CD8-positive, alpha-beta memory T cell (primary cell): ENCODE measurements around the gene IL17C. TPM values are rescaled to one million over a fixed set of nuclear protein-coding genes. Genes with fewer than 3 reads are reported as not detected.

Source experiments
- CTCF ChIA-PET: fragments of 350-600 bp; sonication (Branson Sonifier 250); formaldehyde crosslinking; loops from one replicate; lab custom pipeline; 2021; ENCODE audit warnings: antibody characterized with exemption; lab: Charles Lee
- POLR2A ChIA-PET: fragments of 350-600 bp; sonication (Branson Sonifier 250); formaldehyde crosslinking; loops from one replicate; lab custom pipeline; 2021; ENCODE audit warnings: antibody characterized with exemption; lab: Charles Lee
- DNase-seq, 5 donors: peaks; one replicate each; pipeline versions ENCODE4 v3.0.0 to v3.0.0-alpha.2; 2020 to 2022; ENCODE audit warnings: mixed read lengths in 1 of 5
- H3K27ac ChIP-seq: one replicate; pipeline ENCODE4 v1.7.0; 2013; ENCODE audit warnings: low read depth, mild to moderate bottlenecking, low read length, moderate library complexity
- H3K27me3 ChIP-seq: 2 replicates; pipeline ENCODE4 v1.7.0; 2013; ENCODE audit warnings: low read length, mild to moderate bottlenecking; ENCODE audit not compliant: insufficient read depth, poor library complexity, severe bottlenecking
- H3K36me3 ChIP-seq: 2 replicates; pipeline ENCODE4 v1.7.0; 2013; ENCODE audit warnings: mild to moderate bottlenecking, low read length, moderate library complexity; ENCODE audit not compliant: insufficient read depth
- H3K4me1 ChIP-seq: 2 replicates; pipeline ENCODE4 v1.7.0; 2013; ENCODE audit warnings: mild to moderate bottlenecking, low read length, moderate library complexity; ENCODE audit not compliant: insufficient read depth
- H3K4me3 ChIP-seq: 2 replicates; pipeline ENCODE4 v1.7.0; 2013; ENCODE audit warnings: mild to moderate bottlenecking, low read length
- H3K9me3 ChIP-seq: 2 replicates; pipeline ENCODE4 v1.7.0; 2013; ENCODE audit warnings: mild to moderate bottlenecking, low read length
- H3K27ac Mint-ChIP-seq, 8 donors: one replicate each; pipeline ENCODE4 v1.8.0; 2020 to 2021; ENCODE audit warnings: mixed read lengths in 8 of 8, mild to moderate bottlenecking in 6 of 8, inconsistent platforms in 3 of 8, moderate library complexity in 3 of 8
- H3K27me3 Mint-ChIP-seq, 2 donors: one replicate each; pipeline ENCODE4 v1.8.0; 2020 to 2021; ENCODE audit warnings: mixed read lengths in 2 of 2, mild to moderate bottlenecking in 1 of 2, moderate library complexity in 1 of 2
- H3K36me3 Mint-ChIP-seq, 3 donors: one replicate each; pipeline ENCODE4 v1.8.0; 2020 to 2021; ENCODE audit warnings: mixed read lengths in 3 of 3, inconsistent platforms in 1 of 3, mild to moderate bottlenecking in 1 of 3
- H3K4me1 Mint-ChIP-seq, 3 donors: one replicate each; pipeline ENCODE4 v1.8.0; 2020 to 2021; ENCODE audit warnings: mixed read lengths in 3 of 3, inconsistent platforms in 1 of 3, mild to moderate bottlenecking in 1 of 3
- H3K4me3 Mint-ChIP-seq, 7 donors: one replicate each; pipeline ENCODE4 v1.8.0; 2020 to 2021; ENCODE audit warnings: mixed read lengths in 7 of 7, mild to moderate bottlenecking in 6 of 7, moderate library complexity in 4 of 7, inconsistent platforms in 2 of 7
- H3K9me3 Mint-ChIP-seq, 5 donors: one replicate each; pipeline ENCODE4 v1.8.0; 2020 to 2022; ENCODE audit warnings: mixed read lengths in 5 of 5, mild to moderate bottlenecking in 3 of 5, moderate library complexity in 2 of 5, inconsistent platforms in 1 of 5
- polyA plus RNA-seq: library from polyadenylated mRNA; unstranded; fragments of 300-500 nt; fragmentation: Illumina TruSeq; gene quantifications from one replicate; pipeline ENCODE4 v1.2.3, GENCODE V29; 2021
- total RNA-seq, 2 experiments: library from RNA; stranded (reverse); gene quantifications; one replicate each; pipeline ENCODE4 v1.2.3, GENCODE V29; 2021

IL17C gene
- total and polyA plus RNA-seq, 3 experiments from 2014 or later, result 0.22 TPM; not detected in 2

DNA sequence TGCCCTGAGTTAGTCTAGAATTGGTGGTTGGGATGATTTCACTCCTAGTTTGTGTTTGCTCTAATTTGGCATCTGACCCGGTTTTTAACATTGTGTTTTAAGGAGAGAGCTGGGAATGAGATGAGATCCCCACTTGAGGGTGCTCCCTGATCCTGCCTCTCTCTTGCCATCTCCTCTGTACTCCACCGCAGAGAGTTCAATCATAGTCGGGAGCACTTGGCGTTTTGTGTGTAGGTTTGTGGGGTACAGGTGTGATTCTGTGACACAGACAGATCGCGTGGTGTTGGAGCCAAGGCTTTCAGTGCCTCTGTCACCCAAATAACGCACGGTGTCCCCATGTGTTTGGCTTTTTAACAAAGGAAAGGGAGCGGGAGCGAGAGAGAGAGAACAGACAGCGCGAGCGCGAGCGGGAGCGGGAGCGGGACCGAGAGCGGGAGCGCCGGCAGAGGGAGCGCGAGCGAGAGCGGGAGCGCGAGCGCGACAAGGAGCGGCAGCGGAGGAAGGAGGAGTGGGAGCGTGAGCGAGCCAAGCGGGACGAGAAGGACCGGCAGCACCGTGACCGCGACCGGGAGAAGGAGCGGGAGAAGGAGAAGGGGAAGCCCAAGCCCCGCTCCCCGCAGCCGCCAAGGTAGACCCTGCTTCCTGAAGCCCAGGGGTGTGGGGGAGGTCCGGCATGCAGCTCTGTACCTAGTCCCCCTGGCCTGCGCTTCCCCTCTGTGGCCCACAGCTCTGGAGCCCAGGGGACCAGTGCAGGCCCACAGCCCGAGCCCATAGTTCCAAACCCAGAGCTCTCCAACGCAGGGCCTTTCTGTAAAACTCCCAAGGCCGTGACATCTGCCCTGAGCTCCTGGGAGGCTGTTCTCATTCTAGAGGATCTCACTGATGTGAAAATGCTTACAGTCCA, 27.2 kb upstream of the IL17C start:
- Mint-ChIP-seq H3K4me1 (peaks cover 9 to 23% (median 19%) of the 10 kb centered on the region in 3 donors), H3K9me3 (no peaks in the 10 kb centered on the region), H3K27ac (peak overlapping the region in 5 of 8 donors; percentile 33 to 76 (median 57)), H3K4me3 (peak overlapping the region in 1 of 7 donors; percentile 40), H3K27me3 (no peaks in the 10 kb centered on the region), H3K36me3 (peaks cover 0 to 81% (median 23%) of the 10 kb centered on the region in 3 donors)
- Histone ChIP-seq H3K27me3 (no peaks in the 10 kb centered on the region), H3K27ac (no peak overlapping the region), H3K36me3 (peaks cover 31% of the 10 kb centered on the region), H3K4me1 (no peaks in the 10 kb centered on the region), H3K9me3 (no peaks in the 10 kb centered on the region), H3K4me3 (no peak overlapping the region)
- POLR2A ChIA-PET, result interaction anchor here (1.1 kb wide), 1 partner anchor 8 kb away, joined by 3 read pairs; no protein-coding TSS in a partner anchor
- DNase-seq, result no peak
- CTCF ChIA-PET, result no interaction called here

DNA sequence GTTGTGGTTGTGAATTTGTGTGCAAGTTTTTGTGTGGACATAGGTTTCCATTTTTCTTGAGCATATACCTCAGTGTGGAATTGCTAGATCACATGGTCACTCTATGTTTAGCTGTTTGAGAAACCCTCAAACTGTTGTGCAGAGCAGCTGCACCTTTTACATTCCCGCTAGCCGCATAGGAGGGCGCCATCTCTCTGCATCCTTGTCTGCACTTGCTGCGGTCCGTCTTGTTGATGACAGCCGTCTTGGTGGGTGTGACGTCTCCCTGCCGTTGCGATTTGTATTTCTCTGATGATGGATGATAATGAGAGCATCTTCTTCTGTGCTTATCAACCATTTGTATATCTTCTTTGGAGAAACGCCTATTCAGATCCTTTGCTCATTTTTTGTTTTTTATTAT, 25.1 kb upstream of the IL17C start:
- H3K9me3 Mint-ChIP-seq, result no peaks in the 10 kb centered on the region
- ChIA-PET POLR2A (no interaction called here), CTCF (interaction anchor here (1.3 kb wide), 1 partner anchor 89 kb away, joined by 6 read pairs; no protein-coding TSS in a partner anchor)
- peaks cover 5 to 31% (median 24%) of the 10 kb centered on the region in 3 donors for H3K4me1 Mint-ChIP-seq
- H3K4me1 ChIP-seq, result peaks cover 5% of the 10 kb centered on the region
- peak overlapping the region in 6 of 8 donors; percentile 32 to 90 (median 66) for H3K27ac Mint-ChIP-seq
- peaks cover 0 to 78% (median 17%) of the 10 kb centered on the region in 3 donors for H3K36me3 Mint-ChIP-seq
- H3K4me3 ChIP-seq, result no peak overlapping the region
- H3K4me3 Mint-ChIP-seq, result no peak overlapping the region
- H3K27me3 Mint-ChIP-seq, result no peaks in the 10 kb centered on the region
- H3K27ac ChIP-seq, result no peak overlapping the region
- H3K9me3 ChIP-seq, result no peaks in the 10 kb centered on the region
- no peak for DNase-seq
- peaks cover 38% of the 10 kb centered on the region for H3K36me3 ChIP-seq
- H3K27me3 ChIP-seq, result no peaks in the 10 kb centered on the region

DNA sequence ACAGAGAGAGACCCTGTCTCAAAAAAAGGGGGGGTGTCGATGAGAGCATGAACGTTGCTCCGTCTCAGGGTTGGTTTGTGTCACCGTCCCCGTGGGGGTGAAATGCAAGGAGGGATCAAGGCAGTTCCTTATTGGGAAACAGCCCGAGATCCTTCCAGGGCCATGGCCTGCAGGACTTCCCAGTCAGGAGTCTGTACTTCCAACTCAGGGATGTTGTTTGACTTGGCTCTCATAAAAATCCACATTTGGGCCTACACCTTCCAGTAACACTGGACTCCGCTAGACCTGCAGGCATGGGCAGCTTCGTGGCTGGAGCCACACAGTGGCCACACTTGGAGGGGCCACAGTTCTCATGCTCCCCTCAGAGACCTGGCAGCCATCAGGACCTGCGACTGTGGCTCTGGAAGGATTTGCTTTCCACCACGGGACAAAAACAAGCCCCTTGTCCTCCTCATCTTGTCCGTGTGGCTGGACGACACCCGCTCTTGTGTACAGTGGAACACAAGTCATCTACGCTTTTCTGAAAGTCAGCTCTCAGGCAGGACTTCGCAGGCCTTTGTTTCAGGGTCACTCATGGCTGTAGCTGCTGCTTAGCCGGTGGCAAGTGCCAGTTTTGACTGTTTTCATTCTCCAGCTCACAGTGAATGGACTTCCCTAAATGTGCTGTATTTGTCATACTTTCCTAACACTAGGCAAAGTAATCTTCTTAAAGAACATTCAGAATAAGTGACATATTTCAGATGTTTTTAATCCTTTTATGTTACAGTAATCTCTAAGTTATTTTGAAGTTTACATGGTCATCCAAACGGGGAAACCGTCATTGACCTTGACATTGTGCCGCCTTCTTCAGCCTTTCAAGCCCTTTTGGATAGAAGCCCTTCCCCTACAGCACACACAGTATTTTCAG, 24.2 kb upstream of the IL17C start:
- Mint-ChIP-seq H3K4me3 (no peak overlapping the region), H3K27ac (peak overlapping the region; percentile 54 to 91 (median 78)), H3K36me3 (peaks cover 0 to 79% (median 17%) of the 10 kb centered on the region in 3 donors), H3K4me1 (peaks cover 12 to 40% (median 33%) of the 10 kb centered on the region in 3 donors), H3K27me3 (no peaks in the 10 kb centered on the region), H3K9me3 (no peaks in the 10 kb centered on the region)
- no peak overlapping the region for H3K27ac ChIP-seq
- H3K27me3 ChIP-seq, result no peaks in the 10 kb centered on the region
- no peaks in the 10 kb centered on the region for H3K9me3 ChIP-seq
- DNase-seq, result no peak
- POLR2A ChIA-PET, result no interaction called here
- H3K4me1 ChIP-seq, result peaks cover 13% of the 10 kb centered on the region
- H3K4me3 ChIP-seq, result no peak overlapping the region
- CTCF ChIA-PET, result no interaction called here
- H3K36me3 ChIP-seq, result peaks cover 33% of the 10 kb centered on the region

DNA sequence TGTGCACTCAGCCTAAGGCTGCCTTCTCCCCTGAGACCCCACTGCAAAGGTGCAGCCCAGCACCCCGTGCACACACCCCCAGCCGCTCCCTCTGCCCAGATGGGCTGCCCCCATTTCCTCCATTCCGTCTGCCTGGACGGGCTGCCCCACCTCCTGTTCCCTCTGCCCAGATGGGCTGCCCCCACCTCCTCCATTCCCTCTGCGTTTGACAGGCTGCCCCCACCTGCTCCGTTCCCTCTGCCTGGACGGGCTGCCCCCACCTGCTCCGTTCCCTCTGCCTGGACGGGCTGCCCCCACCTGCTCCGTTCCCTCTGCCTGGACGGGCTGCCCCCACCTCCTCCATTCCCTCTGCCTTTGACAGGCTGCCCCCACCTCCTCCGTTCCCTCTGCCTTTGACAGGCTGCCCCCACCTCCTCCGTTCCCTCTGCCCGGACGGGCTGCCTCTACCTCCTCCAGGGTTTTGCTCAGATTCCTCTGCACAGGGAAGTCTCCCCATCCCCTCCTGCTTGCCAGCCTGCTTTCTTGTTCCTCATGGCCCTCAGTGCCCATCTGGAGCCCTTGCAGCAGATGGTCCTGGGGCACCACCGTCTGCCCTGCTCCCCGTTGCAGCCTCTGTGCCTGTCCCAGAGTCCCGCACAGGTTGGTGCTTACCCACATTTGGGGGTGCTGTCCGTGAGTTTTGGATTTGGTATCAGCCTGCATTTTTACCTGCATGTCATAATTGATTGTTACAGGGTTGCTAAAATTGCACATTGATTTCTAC, 23.4 kb upstream of the IL17C start:
- Mint-ChIP-seq H3K4me3 (no peak overlapping the region), H3K4me1 (peaks cover 21 to 48% (median 41%) of the 10 kb centered on the region in 3 donors), H3K36me3 (peaks cover 0 to 79% (median 16%) of the 10 kb centered on the region in 3 donors), H3K27ac (peak overlapping the region; percentile 59 to 99 (median 84)), H3K9me3 (peaks cover 0 to 1% (median 1%) of the 10 kb centered on the region in 5 donors), H3K27me3 (peaks cover 0 to 2% of the 10 kb centered on the region in 2 donors)
- Histone ChIP-seq H3K27ac (no peak overlapping the region), H3K4me3 (no peak overlapping the region), H3K9me3 (no peaks in the 10 kb centered on the region), H3K4me1 (peaks cover 20% of the 10 kb centered on the region), H3K36me3 (peaks cover 31% of the 10 kb centered on the region), H3K27me3 (no peaks in the 10 kb centered on the region)
- POLR2A ChIA-PET, result no interaction called here
- CTCF ChIA-PET, result no interaction called here
- DNase-seq, result no peak

DNA sequence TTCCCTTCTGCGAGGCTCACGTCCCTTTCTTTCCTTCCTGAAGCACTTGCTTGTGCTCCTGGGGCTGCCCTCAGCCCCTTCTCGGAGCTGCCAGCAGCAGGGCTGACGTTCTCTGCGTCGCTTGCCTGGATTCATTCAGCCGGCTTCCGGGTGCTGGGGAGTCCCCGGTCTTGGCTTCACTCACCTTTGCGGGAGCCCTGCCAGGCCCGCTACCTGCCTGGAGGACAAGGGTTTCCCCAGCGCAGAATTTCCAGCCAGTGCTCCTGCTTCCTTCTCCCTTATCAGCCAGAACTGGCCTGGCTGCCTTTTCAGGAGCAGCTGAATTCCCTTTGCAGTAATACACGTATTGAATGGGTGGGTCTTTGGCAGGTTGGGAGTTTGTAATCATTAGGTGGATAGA, 22.1 kb upstream of the IL17C start:
- H3K9me3 ChIP-seq, result no peaks in the 10 kb centered on the region
- H3K27me3 ChIP-seq, result no peaks in the 10 kb centered on the region
- peaks cover 0 to 4% of the 10 kb centered on the region in 2 donors for H3K27me3 Mint-ChIP-seq
- H3K4me1 ChIP-seq, result peaks cover 29% of the 10 kb centered on the region
- peaks cover 0 to 2% (median 2%) of the 10 kb centered on the region in 5 donors for H3K9me3 Mint-ChIP-seq
- POLR2A ChIA-PET, result interaction anchor here (0.6 kb wide), 1 partner anchor 51 kb away, joined by 3 read pairs; no protein-coding TSS in a partner anchor
- H3K4me1 Mint-ChIP-seq, result peaks cover 30 to 58% (median 51%) of the 10 kb centered on the region in 3 donors
- H3K36me3 ChIP-seq, result peaks cover 18% of the 10 kb centered on the region
- no peak for DNase-seq
- peak overlapping the region in 1 of 7 donors; percentile 35 for H3K4me3 Mint-ChIP-seq
- H3K4me3 ChIP-seq, result no peak overlapping the region
- H3K27ac ChIP-seq, result no peak overlapping the region
- H3K36me3 Mint-ChIP-seq, result peaks cover 0 to 73% (median 14%) of the 10 kb centered on the region in 3 donors
- H3K27ac Mint-ChIP-seq, result peak overlapping the region in 7 of 8 donors; percentile 48 to 100 (median 100)
- CTCF ChIA-PET, result interaction anchor here (1.5 kb wide), 1 partner anchor 17 kb away, joined by 3 read pairs; no protein-coding TSS in a partner anchor

DNA sequence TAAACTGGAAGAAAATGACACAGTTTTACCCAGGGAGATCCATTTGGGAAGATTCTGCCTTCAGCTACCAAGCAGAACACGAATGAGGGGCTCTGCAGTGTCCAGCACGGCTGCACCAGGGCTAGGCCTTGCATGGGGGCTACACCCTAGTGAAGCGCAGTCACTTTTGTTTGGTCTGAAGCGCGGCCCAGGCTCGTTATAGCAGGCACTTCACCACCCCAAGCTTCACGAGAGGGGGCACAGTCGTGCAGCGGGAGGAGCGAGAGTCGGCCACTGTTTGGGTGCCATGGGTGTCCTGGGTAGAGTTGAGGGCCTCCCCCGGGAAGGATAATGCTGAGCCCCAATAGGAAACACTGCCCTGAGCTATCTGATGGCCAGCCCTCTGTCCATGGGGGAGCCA, 21.6 kb upstream of the IL17C start:
- CTCF ChIA-PET, result interaction anchor here (0.8 to 1.5 kb wide), 2 partner anchors 17 to 69 kb away, joined by 3 read pairs; no protein-coding TSS in a partner anchor

More for the DNA sequence above, 21.6 kb upstream of the IL17C start:
- Mint-ChIP-seq H3K4me1 (peaks cover 30 to 61% (median 51%) of the 10 kb centered on the region in 3 donors), H3K36me3 (peaks cover 0 to 72% (median 14%) of the 10 kb centered on the region in 3 donors), H3K27ac (peak overlapping the region; percentile 48 to 100 (median 100)), H3K4me3 (no peak overlapping the region), H3K27me3 (peaks cover 0 to 4% of the 10 kb centered on the region in 2 donors), H3K9me3 (peaks cover 0 to 2% (median 2%) of the 10 kb centered on the region in 5 donors)
- POLR2A ChIA-PET, result interaction anchor here (0.6 kb wide), 1 partner anchor 51 kb away, joined by 3 read pairs; no protein-coding TSS in a partner anchor
- no peak overlapping the region for H3K27ac ChIP-seq
- no peak overlapping the region for H3K4me3 ChIP-seq
- H3K9me3 ChIP-seq, result no peaks in the 10 kb centered on the region
- peaks cover 32% of the 10 kb centered on the region for H3K4me1 ChIP-seq
- peaks cover 16% of the 10 kb centered on the region for H3K36me3 ChIP-seq
- no peaks in the 10 kb centered on the region for H3K27me3 ChIP-seq
- DNase-seq, result no peak
